ENCODE results near the gene ZRANB1.
"Not testable (repeated sequence)": the region's sequence is repeated elsewhere in the genome, so short reads cannot be mapped to it uniquely, and the experiment has no call there.

The ZRANB1 gene

DNA sequence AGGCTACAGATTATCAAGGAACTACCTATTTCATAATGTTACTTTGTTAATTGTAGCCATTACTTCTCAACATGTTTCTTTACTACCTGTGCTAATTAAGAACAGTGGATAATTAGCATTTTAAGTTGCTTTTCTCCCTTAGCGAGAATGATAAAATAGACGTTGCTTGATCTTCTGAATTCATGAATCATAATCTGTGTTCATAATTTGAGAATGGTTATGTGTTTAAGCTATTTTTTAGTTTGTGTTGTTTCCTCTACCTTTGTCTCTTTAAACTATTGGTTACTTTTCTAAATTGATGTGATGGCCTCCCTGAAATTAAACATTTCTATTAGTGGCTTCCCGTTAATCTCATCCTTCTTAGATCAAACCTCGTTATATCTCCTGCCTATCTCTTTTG, at the start of gene ZRANB1:
Gene ZRANB1 (plus strand): TSS at position 301 of the 400 bp plus-strand sequence. CDS start 371 bp downstream, outside the sequence.
- DNase-seq = no peak

DNA sequence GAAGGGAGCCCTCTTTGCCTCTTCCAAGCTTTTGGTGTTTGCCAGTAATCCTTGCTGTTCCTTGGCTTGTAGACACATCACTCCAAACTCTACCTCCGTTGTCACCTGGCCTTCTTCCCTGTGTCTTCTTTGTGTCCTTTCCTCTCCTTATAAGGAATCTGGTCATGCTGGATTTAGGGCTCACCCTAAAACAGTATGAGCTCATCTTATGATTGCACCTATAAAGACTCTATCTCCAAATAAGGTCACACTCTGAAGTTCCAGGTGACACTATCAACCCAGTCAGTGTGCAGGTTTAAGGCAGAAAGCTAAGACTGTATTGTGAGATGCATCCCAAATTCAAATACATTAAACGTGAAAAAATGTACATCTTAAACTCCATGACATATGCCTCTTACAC, 49.0 kb upstream of the ZRANB1 start:
- no peak for DNase-seq

DNA sequence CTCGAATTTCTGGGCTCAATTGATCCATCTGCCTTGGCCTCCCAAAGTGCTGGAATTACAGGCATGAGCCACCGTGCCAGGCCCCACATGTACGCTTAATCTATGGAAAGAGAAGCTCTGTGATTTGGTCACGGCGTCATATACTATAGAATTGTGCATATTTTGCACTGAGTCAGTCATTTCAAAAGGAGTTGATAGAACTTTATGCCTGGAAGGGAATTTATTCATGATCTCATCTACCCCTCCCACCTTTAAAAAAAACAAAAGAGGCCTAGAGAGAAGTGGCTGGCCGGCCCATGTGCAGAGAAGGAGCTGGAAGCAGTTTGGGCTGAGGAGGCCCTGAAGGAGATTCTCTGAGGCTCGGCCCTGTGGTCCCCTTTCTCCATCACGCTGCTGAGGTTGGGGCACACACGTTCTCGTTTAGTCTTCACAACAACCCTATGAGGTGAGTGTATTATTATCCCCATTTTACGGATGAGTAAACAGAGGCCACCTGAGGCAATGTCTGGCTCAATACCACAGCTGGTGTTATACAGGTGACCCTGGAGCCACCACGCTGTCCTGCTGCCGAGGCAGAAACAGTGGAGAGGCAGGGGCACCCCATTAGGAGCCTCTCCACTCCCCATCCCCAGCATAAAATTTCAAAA, 47.2 kb upstream of the ZRANB1 start:
- no peak for DNase-seq

DNA sequence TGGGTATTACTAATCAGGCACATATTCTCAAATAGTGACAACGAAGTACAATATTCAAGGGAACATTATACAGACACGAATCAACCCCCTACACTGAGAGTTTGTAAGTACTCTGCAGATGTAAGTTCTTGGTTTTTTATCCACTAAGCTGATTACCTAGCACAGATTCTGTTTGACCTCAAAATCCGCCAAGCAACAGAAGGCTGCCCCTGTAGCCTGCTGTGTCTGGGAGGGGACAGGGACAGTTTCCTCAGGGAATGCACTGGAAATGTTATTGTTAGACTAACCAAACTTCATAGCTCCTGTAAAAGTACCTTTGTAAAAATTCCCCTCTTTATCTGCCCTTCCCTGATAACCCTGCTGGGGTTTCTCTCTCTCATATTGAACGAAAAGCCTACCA, 45.2 kb upstream of the ZRANB1 start:
- no peak for DNase-seq

DNA sequence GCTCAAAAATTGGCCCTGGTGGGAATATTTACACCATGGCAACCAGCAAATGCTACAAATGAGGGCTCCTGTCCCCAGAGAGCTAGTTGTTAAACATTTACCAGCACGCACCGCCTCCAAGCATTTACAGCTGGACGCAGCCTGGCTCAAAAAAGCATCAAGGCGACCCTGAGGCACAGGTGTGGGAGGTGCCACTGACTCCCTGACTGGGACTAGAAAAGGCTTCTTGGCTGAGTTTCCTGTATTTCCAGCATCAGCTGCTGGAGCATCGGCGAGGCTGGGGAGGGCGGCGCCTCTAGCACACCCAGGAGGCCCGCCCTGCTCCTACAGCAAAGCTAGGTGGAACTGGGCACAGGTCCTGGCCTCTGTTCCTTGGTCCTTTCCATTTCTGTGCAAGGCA, 43.5 kb upstream of the ZRANB1 start:
- DNase-seq = no peak

DNA sequence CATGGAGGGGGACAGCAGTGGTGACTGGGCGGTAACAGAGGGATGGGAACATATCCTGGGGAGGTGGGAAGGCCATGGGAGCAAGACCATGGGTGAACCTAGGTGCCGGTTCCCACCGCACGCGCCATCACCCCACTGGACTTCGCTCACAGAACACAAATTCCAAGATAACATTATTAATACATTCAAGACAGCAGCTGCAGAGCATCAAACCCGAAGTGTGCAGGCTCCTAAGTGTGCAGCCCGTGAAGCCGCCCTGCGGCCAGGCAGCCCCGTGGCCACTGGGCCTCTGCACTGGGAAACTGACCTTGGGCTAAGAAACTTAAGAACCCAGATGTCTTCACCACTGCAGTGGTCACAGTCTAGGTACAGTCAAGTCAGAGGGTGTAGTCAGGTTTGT, 42.8 kb upstream of the ZRANB1 start:
- DNase-seq = no peak

DNA sequence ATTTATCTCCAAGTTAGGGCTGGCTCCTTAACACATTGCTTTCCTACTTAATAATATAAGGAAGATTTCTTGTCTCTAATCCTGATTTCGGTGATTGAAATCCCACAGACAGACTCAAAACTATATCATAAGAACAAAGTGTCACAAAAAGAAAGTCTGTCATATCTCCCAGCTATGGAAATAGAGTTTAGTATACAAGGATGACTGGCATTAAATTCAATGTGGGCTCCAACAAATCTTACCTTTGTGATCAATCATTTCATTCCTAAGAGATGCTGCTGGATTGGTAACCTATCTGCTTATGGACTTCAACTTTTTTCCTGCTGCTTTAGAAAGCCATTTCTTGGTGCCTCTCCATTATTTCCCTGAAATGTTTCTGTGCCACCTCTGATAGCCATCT, 39.5 kb upstream of the ZRANB1 start:
- no peak for DNase-seq

DNA sequence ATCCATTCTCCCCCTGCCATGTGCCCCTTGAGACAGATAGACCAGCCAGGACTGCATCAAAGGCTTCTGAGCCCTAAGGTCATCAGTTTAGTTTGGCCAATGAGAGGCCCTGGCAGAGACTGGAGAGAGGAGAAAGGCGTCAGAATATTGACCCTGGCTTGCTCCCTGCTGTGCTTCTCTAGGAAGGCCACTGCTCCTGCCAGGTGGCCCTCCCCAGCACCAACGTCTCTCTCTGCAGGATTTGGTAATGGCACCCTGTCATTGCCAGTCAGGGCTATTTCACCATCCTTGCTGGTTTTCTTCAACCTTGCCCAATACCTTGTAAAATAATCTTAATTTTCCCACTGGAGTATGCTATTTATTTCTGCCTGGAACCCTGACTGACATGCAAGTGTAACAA, 38.8 kb upstream of the ZRANB1 start:
- DNase-seq = no peak

DNA sequence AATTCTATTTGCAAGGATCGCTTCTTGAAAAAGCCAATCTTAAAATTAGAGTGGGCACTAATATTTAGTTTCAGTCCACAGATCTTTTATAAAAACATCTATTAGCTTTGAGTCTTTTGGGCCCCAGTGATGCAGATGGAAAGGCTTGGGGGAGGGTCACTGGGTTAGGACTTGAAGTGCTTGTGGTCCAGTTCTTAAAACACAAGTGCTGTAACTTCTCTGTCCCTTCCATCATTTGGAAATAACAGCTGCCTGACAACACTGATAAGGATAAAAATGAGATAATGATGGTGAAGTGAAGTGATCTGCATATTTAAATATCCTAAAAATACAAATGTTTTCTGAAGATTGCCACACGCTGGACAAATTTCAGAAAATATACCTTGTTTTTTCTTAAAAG, 37.1 kb upstream of the ZRANB1 start:
- DNase-seq = no peak

DNA sequence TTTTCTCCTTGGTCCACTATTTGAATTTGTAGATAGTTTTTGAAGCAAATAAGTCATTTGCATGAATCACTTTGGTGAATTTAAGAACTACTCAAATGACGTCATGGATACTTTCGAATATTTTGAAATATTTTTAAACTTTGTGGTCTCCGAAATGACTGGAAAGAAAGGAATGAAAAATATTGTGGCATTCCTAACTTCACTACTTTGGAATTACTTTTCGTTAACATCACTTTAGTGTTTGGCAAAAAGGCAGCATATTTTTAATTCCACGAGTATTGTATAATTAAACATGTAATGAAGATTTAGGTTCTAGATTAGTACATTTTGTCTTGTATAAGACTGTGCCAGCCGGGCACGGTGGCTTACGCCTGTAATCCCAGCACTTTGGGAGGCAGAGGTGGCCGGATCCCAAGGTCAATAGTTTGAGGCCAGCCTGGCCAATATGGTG, 35.3 kb upstream of the ZRANB1 start:
- DNase-seq = no peak

DNA sequence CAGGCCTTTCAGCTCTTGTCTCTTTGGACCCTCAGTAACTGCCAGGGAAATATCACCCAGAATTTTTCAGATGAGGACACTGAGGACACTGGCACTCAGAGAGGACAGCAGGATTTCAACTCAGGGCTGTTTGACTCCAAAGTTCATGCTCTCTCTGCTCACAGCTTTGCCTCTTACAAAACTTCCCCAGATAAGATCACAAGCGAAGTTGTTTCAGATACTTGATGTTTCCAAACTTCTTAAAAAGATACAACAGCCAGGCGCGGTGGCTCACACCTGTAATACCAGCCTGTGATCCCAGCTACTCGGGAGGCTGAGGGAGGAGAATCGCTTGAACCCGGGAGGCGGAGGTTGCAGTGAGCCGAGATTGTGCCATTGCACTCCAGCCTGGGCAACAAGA, 32.4 kb upstream of the ZRANB1 start:
- no peak for DNase-seq

DNA sequence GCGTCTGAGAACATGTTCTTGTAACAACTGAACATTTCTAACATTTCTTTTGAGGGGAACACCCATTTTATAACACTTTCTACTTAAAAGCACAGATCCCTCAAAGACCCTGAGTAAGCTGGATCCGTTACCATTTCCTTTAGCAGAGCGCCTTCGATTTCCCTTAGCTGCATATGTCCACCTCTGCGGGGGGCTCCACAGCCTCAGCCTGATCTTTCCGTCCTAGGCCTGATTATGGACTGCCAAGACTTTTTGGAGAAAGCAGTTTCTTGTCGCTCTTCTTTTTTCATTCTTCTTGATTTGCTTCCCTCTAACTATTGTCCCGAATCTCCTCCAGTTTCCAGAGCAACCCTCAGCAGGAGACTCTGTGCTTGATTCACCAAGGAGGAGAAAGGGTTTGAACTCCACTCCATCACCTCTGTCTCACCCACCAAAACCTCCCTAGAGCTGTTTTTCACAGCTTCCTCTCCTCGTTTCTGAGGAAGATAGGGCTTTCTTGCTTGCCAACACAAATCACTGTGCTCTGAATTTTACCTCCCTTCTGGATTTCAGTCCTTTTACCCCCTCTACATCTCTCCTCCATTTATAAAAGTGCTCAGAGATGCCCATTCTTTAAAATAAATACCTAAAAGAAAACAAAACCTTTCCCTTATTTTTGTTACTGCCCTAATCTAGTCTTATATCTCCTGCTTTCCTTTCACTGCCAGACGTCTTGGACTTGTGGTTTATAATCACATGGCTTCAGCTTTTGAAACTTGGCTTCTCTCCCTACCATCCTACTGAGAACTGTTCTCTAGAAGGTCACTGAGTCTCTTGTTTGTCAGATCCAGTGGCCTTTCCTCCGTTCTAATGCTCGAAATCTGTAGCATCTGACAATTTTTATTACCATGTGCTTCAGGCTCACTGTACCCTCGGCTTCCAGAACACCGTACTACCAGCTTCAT, 30.5 kb upstream of the ZRANB1 start:
- no peak for DNase-seq

DNA sequence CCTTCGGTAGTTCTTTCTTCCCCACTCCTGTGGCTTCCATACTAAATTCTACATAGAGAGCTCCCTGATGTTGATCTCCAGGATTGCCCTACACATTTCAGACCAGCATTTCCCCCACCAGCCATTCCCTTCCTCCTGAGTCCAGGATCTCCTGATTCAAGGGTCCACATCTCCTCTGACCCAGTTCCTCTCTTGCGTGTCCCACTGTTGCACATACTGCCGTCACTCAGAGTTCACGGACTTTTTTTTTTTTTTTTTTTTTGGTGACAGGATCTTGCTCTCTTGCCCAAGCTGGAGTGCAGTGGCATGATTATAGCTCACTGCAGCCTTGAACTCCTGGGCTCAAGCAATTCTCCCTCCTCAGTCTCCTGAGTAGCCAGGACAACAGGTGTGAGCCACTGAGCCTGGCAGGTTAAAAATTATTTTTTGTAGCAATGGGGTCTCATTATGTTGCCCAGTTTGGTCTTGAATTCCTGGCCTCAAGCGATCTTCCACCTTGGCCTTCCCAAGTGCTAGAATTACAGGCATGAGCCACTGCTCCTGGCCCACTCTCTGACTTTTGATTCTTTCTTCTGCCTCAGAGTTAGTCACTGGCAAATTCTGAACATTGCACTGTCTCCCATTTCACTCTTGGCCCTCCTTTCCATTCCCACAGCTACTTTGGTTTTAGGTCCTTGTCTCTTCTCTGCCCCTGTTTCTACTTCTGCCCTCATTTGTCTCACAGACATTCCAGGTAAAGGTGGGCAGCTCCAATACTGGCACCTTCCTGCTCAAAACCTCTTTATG, 29.6 kb upstream of the ZRANB1 start:
- no peak for DNase-seq

DNA sequence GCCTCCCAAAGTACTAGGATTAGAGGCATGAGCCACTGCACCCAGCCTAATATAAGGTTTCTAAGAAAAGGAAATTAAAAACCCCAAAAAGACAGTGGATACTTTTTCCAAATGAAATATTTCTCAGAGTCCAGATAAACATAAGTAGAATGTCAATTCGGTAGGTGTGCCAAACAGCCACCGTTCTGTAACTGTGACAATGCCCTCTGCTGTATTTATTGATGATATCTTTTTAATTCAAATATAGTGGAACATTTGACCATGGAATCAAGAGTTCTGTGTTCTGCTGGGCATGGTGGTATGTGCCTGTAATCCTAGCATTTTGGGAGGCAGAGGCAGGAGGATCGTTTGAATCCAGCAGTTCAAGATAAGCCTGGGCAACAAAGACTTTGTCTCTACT, 28.8 kb upstream of the ZRANB1 start:
- DNase-seq = no peak

DNA sequence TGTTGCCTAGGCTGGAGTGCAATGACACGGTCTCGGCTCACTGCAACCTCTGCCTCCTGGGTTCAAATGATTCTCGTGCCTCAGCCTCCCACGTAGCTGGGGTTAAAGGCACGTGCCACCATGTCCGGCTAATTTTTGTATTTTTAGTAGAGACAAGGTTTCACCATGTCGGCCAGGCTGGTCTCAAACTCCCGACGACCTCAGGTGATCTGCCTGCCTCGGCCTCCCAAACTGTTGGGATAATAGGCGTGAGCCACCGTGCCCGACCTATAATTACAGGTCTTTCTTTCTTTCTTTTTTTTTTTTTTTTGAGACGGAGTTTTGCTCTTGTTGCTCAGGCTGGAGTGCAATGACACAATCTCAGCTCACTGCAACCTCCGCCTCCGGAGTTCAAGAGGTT, 27.5 kb upstream of the ZRANB1 start:
- not testable (repeated sequence) for DNase-seq

DNA sequence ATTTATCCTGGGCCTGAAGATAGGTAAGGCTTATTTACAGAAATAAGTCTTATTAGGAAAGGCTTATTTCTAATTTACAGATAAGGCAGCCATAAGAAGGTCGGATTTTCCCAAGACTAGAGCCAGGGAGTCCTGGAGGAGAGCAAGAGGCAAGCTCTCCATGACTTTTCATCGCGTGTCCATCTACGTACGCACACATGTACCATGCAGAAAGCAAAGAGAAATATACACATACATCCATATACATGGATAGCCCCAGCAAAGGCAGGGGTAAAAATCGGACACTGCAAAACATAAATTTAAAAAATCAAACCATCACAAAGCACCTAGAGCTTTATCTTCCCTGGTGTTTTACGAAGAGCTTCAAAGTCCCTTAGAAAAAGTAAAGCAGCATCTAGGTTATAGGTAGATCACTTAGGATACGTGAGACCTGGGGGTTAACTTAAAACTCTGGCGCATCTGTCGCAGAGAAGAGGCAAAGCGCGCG, 25.8 kb upstream of the ZRANB1 start:
- no peak for DNase-seq

DNA sequence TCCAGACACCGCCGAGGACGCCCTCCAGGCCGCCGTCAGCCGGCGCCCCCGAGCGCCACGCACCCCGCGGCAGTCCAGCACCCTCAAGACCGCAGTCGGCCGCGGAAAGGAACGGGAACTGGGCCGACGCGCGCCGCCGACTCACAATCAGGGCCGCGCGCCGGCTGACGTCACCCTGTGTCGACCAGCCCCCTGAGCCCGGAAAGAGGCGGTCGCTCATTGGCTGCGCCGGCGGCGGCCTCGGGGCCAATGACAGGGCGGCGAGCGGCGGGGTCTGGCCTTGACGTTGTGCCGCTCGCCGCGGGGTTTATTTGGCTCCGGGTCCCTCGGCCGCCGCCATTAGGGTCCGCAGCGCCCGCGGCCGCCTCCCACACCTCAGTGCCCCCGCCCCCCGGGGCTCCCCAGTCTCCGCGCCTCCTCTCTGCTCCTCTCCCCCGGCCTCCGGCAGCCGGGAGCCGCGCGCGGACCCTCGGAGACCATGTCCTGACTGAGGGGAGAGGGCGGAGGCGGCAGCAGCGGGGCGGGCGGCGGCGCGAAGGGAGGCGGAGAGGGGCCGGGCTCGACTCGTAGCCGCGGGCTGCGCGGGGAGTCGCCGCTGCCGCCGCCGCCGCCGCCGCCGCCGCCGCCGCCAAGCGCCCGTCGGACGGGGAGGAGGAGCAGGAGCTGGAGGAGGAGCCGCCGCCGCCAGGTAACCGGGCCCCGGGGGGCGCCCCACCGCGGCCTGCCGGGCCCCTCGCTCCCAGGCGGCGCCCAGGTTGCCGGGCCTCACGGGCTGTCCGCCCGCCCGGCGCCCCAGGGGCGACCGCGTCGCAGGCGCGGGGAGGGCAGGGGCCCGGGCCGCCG, 25.1 kb upstream of the ZRANB1 start:
- peak; percentile 97 for DNase-seq

DNA sequence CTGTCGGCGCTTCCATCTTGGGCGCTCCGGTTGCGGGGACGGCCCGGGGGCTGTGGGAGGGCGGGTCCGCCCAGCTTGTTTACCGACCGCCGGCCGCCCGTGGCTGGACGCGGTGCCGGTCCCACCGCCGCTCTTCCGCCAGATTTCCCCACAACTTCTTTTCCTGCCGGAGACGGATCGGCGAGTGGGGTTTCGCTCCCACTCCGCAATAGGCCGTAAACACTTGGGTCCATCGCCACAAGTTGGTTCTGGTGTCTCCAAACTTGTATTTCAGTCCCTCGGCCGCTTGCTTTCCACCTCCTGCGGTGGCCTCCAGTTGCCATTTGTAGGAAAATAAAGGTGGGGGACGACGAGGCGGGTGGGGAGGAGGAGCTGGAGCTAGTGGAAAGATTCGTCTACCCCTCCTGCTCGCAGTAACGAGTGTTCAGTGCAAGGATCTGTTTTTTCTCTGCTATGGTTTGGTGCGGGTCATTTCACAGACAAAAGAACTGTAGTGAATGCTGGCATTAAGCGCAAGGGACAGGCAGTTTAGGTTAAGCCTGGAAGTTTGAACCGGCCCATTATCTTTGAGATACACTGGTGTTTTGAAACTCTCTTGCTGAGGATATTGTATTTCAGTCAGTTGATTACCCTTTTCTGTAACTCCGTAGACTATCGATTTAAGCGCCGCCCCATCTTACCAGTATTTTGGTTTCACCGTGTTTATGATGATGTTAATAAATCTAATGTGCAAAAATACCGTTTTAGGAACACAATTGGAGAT, 24.3 kb upstream of the ZRANB1 start:
- peak; percentile 30 for DNase-seq

DNA sequence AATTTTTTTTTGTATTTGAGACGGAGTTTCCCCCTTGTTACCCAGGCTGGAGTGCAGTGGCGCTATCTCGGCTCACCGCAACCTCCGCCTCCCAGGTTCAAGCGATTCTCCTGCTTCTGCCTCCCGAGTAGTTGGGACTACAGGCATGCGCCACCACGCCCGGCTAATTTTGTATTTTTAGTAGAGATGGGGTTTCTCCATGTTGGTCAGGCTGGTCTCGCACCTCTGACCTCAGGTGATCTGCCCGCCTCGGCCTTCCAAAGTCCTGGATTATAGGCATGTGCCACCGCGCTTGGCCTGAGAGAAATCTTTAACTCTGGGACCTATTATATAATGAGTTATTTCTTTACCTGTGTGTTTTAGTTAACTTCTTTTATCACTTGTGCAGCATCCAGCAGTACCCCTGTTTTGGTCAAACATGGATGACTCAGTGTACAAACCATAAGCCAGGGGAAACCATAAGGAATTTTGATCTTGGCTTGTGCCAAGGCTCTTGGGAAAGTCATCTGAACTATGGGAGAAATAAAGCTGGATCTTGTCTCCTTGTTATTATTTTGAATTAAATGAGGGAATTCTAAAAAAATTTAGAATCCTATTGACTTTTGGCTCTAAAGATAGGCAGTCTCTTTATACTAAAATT, 23.6 kb upstream of the ZRANB1 start:
- DNase-seq = no peak

DNA sequence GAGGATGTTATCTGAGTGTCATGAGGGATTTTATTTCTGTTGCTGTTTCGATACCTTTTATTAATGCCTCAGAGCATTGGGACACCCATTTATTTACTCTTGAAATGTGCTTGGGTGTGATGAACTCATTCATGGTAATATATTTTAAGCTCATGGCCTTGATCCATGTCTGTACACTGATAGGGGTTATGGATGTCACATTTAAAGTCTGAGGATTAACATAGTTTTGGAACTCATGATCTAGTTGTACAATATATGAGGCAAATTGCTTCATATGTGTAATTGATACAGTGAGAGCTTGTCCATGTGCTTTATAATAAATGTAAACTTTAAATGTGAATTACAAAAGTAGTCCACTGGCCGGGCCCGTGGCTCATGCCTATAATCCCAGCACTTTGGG, 23.0 kb upstream of the ZRANB1 start:
- DNase-seq = no peak

DNA sequence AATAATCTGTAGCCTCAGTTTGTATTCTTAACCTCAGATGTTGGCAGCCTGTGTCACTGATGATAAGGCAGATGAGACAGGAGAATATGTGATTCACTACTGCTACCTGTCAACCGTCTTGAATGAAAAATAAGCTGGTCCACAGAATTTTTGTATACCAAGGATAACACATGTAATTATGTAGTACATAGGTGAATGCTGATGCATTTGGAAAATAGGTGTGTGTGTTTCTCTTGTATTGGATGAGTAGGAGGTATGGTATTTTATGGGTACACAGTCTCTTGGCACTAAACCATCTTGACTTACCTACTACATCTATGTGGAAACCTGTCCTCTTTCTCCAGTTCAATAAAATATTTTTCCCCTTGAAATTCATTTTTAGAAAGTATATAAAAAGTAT, 20.7 kb upstream of the ZRANB1 start:
- no peak for DNase-seq
